CD14-positive monocyte (primary cell): ENCODE results near the gene REEP1. TPM values are rescaled to one million over a fixed set of nuclear protein-coding genes. Genes with fewer than 3 reads are reported as not detected.

Experiments
- DNase-seq, 3 donors: peaks; one replicate each; pipeline ENCODE4 v3.0.0-alpha.2; 2011 to 2022
- H2AFZ ChIP-seq: 2 replicates; pipeline ENCODE4 v1.6.0; 2012; ENCODE audit warnings: mild to moderate bottlenecking, low read depth, low read length, inconsistent platforms; ENCODE audit not compliant: insufficient read depth, poor library complexity, severe bottlenecking
- H3K27ac ChIP-seq, 2 donors: 1 replicate in 1 of 2; 2 replicates in 1 of 2; pipeline ENCODE4 v1.5.1; 2012 to 2013; ENCODE audit warnings: low read length in 2 of 2, control low read depth in 1 of 2, inconsistent platforms in 1 of 2, low read depth in 1 of 2, mild to moderate bottlenecking in 1 of 2
- H3K27me3 ChIP-seq, 2 donors: one replicate each; pipeline versions ENCODE4 v1.6.0 to v1.6.1; 2011 to 2013; ENCODE audit warnings: low read length in 2 of 2; ENCODE audit not compliant: control insufficient read depth in 2 of 2, insufficient read depth in 2 of 2
- H3K36me3 ChIP-seq, 2 donors: replicated peaks in 1 of 2; 1 replicate in 1 of 2; 2 replicates in 1 of 2; pipeline versions ENCODE4 v1.5.1 to v1.6.1; 2012 to 2013; ENCODE audit warnings: low read length in 2 of 2, control low read depth in 1 of 2, inconsistent platforms in 1 of 2, mild to moderate bottlenecking in 1 of 2; ENCODE audit not compliant: insufficient read depth in 2 of 2, control insufficient read depth in 1 of 2
- H3K4me1 ChIP-seq, 2 donors: 1 replicate in 1 of 2; 2 replicates in 1 of 2; pipeline versions ENCODE4 v1.5.1 to v1.6.1; 2012 to 2013; ENCODE audit warnings: low read length in 2 of 2, control low read depth in 1 of 2, inconsistent platforms in 1 of 2, mild to moderate bottlenecking in 1 of 2, moderate library complexity in 1 of 2; ENCODE audit not compliant: insufficient read depth in 2 of 2, control insufficient read depth in 1 of 2
- H3K4me2 ChIP-seq: replicated peaks from 2 replicates; pipeline ENCODE3; 2012; ENCODE audit warnings: low read length, moderate library complexity, mild to moderate bottlenecking; ENCODE audit not compliant: poor library complexity, severe bottlenecking; ENCODE audit errors: extremely low read depth
- H3K4me3 ChIP-seq, 3 experiments: fragments of 200-600 bp in 1 of 3; sonication (generic) in 1 of 3; replicated peaks in 1 of 3; 1 replicate in 2 of 3; 2 replicates in 1 of 3; pipeline ENCODE4 v1.5.1; 2011 to 2013; ENCODE audit warnings: low read length in 3 of 3, mild to moderate bottlenecking in 3 of 3, control low read depth in 2 of 3, low read depth in 2 of 3, inconsistent platforms in 1 of 3, moderate library complexity in 1 of 3
- H3K79me2 ChIP-seq: 2 replicates; pipeline ENCODE4 v1.6.0; 2012; ENCODE audit warnings: mild to moderate bottlenecking, control low read depth, inconsistent platforms, low read length, moderate library complexity; ENCODE audit not compliant: insufficient read depth
- H3K9ac ChIP-seq: 2 replicates; pipeline ENCODE4 v1.6.0; 2017; ENCODE audit warnings: low read length, mild to moderate bottlenecking; ENCODE audit not compliant: insufficient read depth, poor library complexity, severe bottlenecking
- H3K9me3 ChIP-seq, 2 donors: replicated peaks in 1 of 2; 1 replicate in 1 of 2; 2 replicates in 1 of 2; pipeline versions ENCODE4 v1.5.1 to v1.6.1; 2012 to 2013; ENCODE audit warnings: low read length in 2 of 2, control low read depth in 1 of 2; ENCODE audit not compliant: control insufficient read depth in 1 of 2, insufficient read depth in 1 of 2
- H4K20me1 ChIP-seq: 2 replicates; pipeline ENCODE4 v1.6.0; 2012; ENCODE audit warnings: mild to moderate bottlenecking, low read length, control low read depth, moderate library complexity; ENCODE audit not compliant: insufficient read depth
- H3K27ac Mint-ChIP-seq, 7 donors: one replicate each; pipeline ENCODE4 v1.8.0; 2020; ENCODE audit warnings: mild to moderate bottlenecking in 7 of 7, mixed read lengths in 7 of 7, moderate library complexity in 6 of 7, inconsistent platforms in 2 of 7
- H3K27me3 Mint-ChIP-seq, 3 donors: one replicate each; pipeline ENCODE4 v1.8.0; 2021 to 2022; ENCODE audit warnings: low read depth in 3 of 3, mild to moderate bottlenecking in 3 of 3, mixed read lengths in 3 of 3, moderate library complexity in 3 of 3, inconsistent platforms in 1 of 3
- H3K36me3 Mint-ChIP-seq, 2 donors: one replicate each; pipeline ENCODE4 v1.8.0; 2020; ENCODE audit warnings: mixed read lengths in 2 of 2, inconsistent platforms in 1 of 2, mild to moderate bottlenecking in 1 of 2
- H3K4me1 Mint-ChIP-seq: one replicate; pipeline ENCODE4 v1.8.0; 2020; ENCODE audit warnings: mild to moderate bottlenecking, mixed read lengths
- H3K4me3 Mint-ChIP-seq, 2 donors: one replicate each; pipeline ENCODE4 v1.8.0; 2020; ENCODE audit warnings: mild to moderate bottlenecking in 2 of 2, mixed read lengths in 2 of 2, moderate library complexity in 1 of 2
- H3K9me3 Mint-ChIP-seq, 7 donors: one replicate each; pipeline ENCODE4 v1.8.0; 2020 to 2022; ENCODE audit warnings: mixed read lengths in 7 of 7, mild to moderate bottlenecking in 6 of 7, moderate library complexity in 6 of 7, inconsistent platforms in 2 of 7
- WGBS: methylation state at CpG from one replicate; pipeline ENCODE4 v1.1.5; 2013; ENCODE audit warnings: missing lambda C conversion rate; ENCODE audit not compliant: insufficient coverage; 5-methylcytosine and 5-hydroxymethylcytosine counted together
- intact Hi-C, 2 donors: fragments of 100-400 bp; cut with micrococcal nuclease; formaldehyde crosslinking; loops; one replicate each; pipeline versions ENCODE4 v1.15.0 to v1.15.1; 2023
- polyA plus RNA-seq, 3 donors: library from polyadenylated mRNA; depleted of rRNA in 1 of 3; unstranded in 2 of 3; stranded (reverse) in 1 of 3; fragments of 300-500 nt in 2 of 3; fragments of >200 nt in 1 of 3; fragmentation: Illumina TruSeq in 2 of 3; gene quantifications; 1 replicate in 2 of 3; 2 replicates in 1 of 3; pipeline ENCODE4 v1.2.3, GENCODE V29; 2012 to 2021
- TF ChIP-seq, protein P1 (sequence below): fragments of 200-600 bp; IDR thresholded peaks from one replicate; pipeline ENCODE4 v1.8.0; 2022; ENCODE audit warnings: antibody characterized with exemption, mild to moderate bottlenecking

REEP1 gene
- polyA plus RNA-seq, 3 donors = not detected

DNA sequence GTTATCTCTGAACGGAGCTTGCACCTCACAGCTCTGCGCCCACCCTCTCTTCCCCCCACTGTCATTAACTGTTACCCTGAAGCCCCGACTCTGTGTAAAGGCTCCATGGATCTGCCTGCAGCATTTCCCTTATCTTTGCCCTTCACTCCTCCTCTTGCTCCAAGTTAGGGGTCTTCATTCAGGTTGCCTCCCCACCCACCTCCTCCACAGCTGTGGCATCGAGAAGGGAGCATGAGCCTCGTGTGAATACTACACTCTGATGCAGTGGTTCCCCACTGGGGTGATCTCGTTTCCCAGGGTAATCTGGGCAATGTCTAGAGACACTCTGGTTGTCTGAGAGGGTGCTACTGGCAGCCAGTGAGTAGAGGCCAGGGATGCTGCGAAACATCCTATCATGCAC is 51.4 kb downstream of the REEP1 start:
- H3K9me3 Mint-ChIP-seq = peaks cover 0 to 2% (median 0%) of the 10 kb centered on the region in 7 donors
- H3K4me3 Mint-ChIP-seq = no peak overlapping the region
- TF ChIP-seq, protein P1, sequence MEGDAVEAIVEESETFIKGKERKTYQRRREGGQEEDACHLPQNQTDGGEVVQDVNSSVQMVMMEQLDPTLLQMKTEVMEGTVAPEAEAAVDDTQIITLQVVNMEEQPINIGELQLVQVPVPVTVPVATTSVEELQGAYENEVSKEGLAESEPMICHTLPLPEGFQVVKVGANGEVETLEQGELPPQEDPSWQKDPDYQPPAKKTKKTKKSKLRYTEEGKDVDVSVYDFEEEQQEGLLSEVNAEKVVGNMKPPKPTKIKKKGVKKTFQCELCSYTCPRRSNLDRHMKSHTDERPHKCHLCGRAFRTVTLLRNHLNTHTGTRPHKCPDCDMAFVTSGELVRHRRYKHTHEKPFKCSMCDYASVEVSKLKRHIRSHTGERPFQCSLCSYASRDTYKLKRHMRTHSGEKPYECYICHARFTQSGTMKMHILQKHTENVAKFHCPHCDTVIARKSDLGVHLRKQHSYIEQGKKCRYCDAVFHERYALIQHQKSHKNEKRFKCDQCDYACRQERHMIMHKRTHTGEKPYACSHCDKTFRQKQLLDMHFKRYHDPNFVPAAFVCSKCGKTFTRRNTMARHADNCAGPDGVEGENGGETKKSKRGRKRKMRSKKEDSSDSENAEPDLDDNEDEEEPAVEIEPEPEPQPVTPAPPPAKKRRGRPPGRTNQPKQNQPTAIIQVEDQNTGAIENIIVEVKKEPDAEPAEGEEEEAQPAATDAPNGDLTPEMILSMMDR = no peak
- H3K36me3 Mint-ChIP-seq = no peaks in the 10 kb centered on the region
- no peaks in the 10 kb centered on the region for H3K4me1 Mint-ChIP-seq
- no peak overlapping the region for H3K9ac ChIP-seq
- no peaks in the 10 kb centered on the region for H3K79me2 ChIP-seq
- peaks cover 7 to 18% (median 11%) of the 10 kb centered on the region in 3 donors for H3K27me3 Mint-ChIP-seq
- no peak for DNase-seq
- H3K4me1 ChIP-seq = no peaks in the 10 kb centered on the region
- peaks cover 0 to 3% of the 10 kb centered on the region in 2 donors for H3K27me3 ChIP-seq
- no peaks in the 10 kb centered on the region for H3K36me3 ChIP-seq
- no peak overlapping the region for H3K4me3 ChIP-seq
- no peak overlapping the region for H3K27ac Mint-ChIP-seq
- H4K20me1 ChIP-seq = no peaks in the 10 kb centered on the region
- H3K4me2 ChIP-seq = no peak overlapping the region
- H2AFZ ChIP-seq = no peak overlapping the region
- H3K9me3 ChIP-seq = no peaks in the 10 kb centered on the region
- WGBS = 92% methylated on average over 3 of the region's 7 CpGs
- intact Hi-C loops = no loop called here
- H3K27ac ChIP-seq = no peak overlapping the region

DNA sequence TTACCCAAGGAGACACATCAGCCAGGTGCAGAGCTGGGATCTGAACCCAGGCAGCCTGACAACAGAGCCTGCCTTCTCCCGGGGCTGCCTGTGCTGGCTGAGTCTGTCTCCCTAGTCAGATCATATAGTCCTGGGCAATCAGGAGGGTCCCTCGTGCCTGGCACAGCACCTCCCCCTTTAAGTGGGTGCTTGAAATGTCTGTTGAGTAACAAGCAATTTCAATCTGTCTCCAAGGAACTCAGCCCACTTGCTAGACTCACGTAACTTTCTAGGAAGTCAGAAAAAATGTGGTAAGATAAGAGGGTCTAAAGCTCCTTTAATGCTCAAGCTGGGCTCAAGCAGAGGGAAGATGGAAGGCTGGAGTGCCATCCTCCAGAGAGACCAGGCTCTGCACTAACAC is 51.9 kb downstream of the REEP1 start:
- no CpG with 5 or more reads among the region's 3 CpGs for WGBS
- no peaks in the 10 kb centered on the region for H3K4me1 Mint-ChIP-seq

More for the DNA sequence above, 51.9 kb downstream of the REEP1 start:
- intact Hi-C loops = no loop called here
- Mint-ChIP-seq H3K27ac (no peak overlapping the region), H3K27me3 (peaks cover 7 to 18% (median 12%) of the 10 kb centered on the region in 3 donors), H3K9me3 (peaks cover 0 to 2% (median 0%) of the 10 kb centered on the region in 7 donors), H3K4me3 (no peak overlapping the region), H3K36me3 (no peaks in the 10 kb centered on the region)
- no peaks in the 10 kb centered on the region for H3K9me3 ChIP-seq
- DNase-seq = no peak
- no peak overlapping the region for H3K27ac ChIP-seq
- no peak overlapping the region for H3K9ac ChIP-seq
- H3K4me1 ChIP-seq = no peaks in the 10 kb centered on the region
- H3K4me3 ChIP-seq = no peak overlapping the region
- H3K27me3 ChIP-seq = peaks cover 0 to 3% of the 10 kb centered on the region in 2 donors
- H3K79me2 ChIP-seq = no peaks in the 10 kb centered on the region
- H2AFZ ChIP-seq = no peak overlapping the region
- TF ChIP-seq, protein P1 = no peak
- H4K20me1 ChIP-seq = no peaks in the 10 kb centered on the region
- no peak overlapping the region for H3K4me2 ChIP-seq
- H3K36me3 ChIP-seq = no peaks in the 10 kb centered on the region
